ENCODE data around the gene PAQR8.

- no peak for TF ChIP-seq POLR2A (IDR thresholded peaks at IDR 0.05)
- TF ChIP-seq CTCF (IDR thresholded peaks at IDR 0.05) = no peak
- no peak for TF ChIP-seq POLR2AphosphoS5 (IDR thresholded peaks at IDR 0.05)
- TF ChIP-seq EP300 (IDR thresholded peaks at IDR 0.05) = no peak
These were observed 53.4 kb downstream of the PAQR8 start for GRCh38 chr6:52415333-52415732.
